IMR-90 (cell line): ENCODE measurements around the gene JADE3. TPM values are rescaled to one million over a fixed set of nuclear protein-coding genes. Genes with fewer than 3 reads are reported as not detected.

Experiments used
- ATAC-seq: fragments of 200-7000 bp; cut with Tn5 transposase; 2 replicates; pipeline ENCODE4 v1.9.1; 2020; ENCODE audit warnings: low read depth, mild to moderate bottlenecking, moderate library complexity
- BruUV-seq: library from RNA; stranded (reverse); fragments of 400-500 nt; replicated peaks from 2 replicates; lab custom pipeline; 2021; lab: Mats Ljungman, UMichigan
- CTCF ChIA-PET: fragments of 300-600 bp; formaldehyde crosslinking; extraction: SDS; loops from one replicate; lab custom pipeline; 2021; ENCODE audit warnings: antibody characterized with exemption; lab: Yijun Ruan, JAX
- POLR2A ChIA-PET: fragments of 300-600 bp; sonication (Branson Sonifier 250); formaldehyde crosslinking; loops from one replicate; lab custom pipeline; 2022; ENCODE audit warnings: antibody characterized with exemption; ENCODE audit not compliant: unreplicated experiment; lab: Charles Lee
- DNase-seq: peaks from one replicate; pipeline ENCODE4 v3.0.0; 2013
- H2AFZ ChIP-seq: replicated peaks from 2 replicates; pipeline ENCODE3; 2013; ENCODE audit warnings: low read length, mild to moderate bottlenecking; ENCODE audit not compliant: poor library complexity
- H2AK5ac ChIP-seq: 2 replicates; pipeline ENCODE4 v1.6.1; 2013; ENCODE audit warnings: low read depth, low read length, inconsistent platforms
- H2AK9ac ChIP-seq: replicated peaks from 2 replicates; pipeline ENCODE3; 2013; ENCODE audit warnings: mild to moderate bottlenecking, low read depth, low read length, moderate library complexity; ENCODE audit not compliant: poor library complexity
- H2BK120ac ChIP-seq: 2 replicates; pipeline ENCODE4 v1.6.1; 2013; ENCODE audit warnings: low read depth, low read length, inconsistent platforms
- H2BK15ac ChIP-seq: 3 replicates; pipeline ENCODE4 v1.6.1; 2013; ENCODE audit warnings: low read depth, low read length, inconsistent platforms
- H2BK20ac ChIP-seq: 2 replicates; pipeline ENCODE4 v1.6.1; 2013; ENCODE audit warnings: low read depth, mild to moderate bottlenecking, inconsistent platforms, low read length, moderate library complexity
- H2BK5ac ChIP-seq: 2 replicates; pipeline ENCODE4 v1.6.1; 2013; ENCODE audit warnings: mild to moderate bottlenecking, low read depth, low read length, inconsistent platforms; ENCODE audit not compliant: poor library complexity, severe bottlenecking
- H3K14ac ChIP-seq: replicated peaks from 2 replicates; pipeline ENCODE4 v1.6.1; 2013; ENCODE audit warnings: low read depth, low read length, inconsistent platforms
- H3K18ac ChIP-seq: 2 replicates; pipeline ENCODE4 v1.6.1; 2013; ENCODE audit warnings: low read depth, low read length, control low read depth
- H3K23ac ChIP-seq: 2 replicates; pipeline ENCODE4 v1.6.1; 2013; ENCODE audit warnings: low read depth, low read length, inconsistent platforms
- H3K27ac ChIP-seq: 2 replicates; pipeline ENCODE4 v1.5.1; 2013; ENCODE audit warnings: mild to moderate bottlenecking, control low read depth, low read length; ENCODE audit not compliant: insufficient read depth
- H3K27me3 ChIP-seq: 2 replicates; pipeline ENCODE4 v1.6.1; 2013; ENCODE audit warnings: low read length; ENCODE audit not compliant: control insufficient read depth, insufficient read depth
- H3K36me3 ChIP-seq: 2 replicates; pipeline ENCODE4 v1.6.1; 2013; ENCODE audit warnings: low read length, mixed read lengths; ENCODE audit not compliant: control insufficient read depth, insufficient read depth
- H3K4ac ChIP-seq: 2 replicates; pipeline ENCODE4 v1.6.1; 2013; ENCODE audit warnings: low read depth, low read length, inconsistent platforms
- H3K4me1 ChIP-seq: 2 replicates; pipeline ENCODE4 v1.6.1; 2013; ENCODE audit warnings: low read length, mixed read lengths; ENCODE audit not compliant: control insufficient read depth, insufficient read depth
- H3K4me2 ChIP-seq: 2 replicates; pipeline ENCODE4 v1.6.1; 2013; ENCODE audit warnings: low read depth, mild to moderate bottlenecking, control low read depth, low read length, moderate library complexity
- H3K4me3 ChIP-seq: 2 replicates; pipeline ENCODE4 v1.5.1; 2013; ENCODE audit warnings: low read depth, mild to moderate bottlenecking, control low read depth, low read length, moderate library complexity; ENCODE audit not compliant: insufficient read depth
- H3K56ac ChIP-seq: 2 replicates; pipeline ENCODE4 v1.6.1; 2013; ENCODE audit warnings: low read length, inconsistent platforms; ENCODE audit not compliant: insufficient read depth; ENCODE audit errors: extremely low read depth
- H3K79me1 ChIP-seq, 2 experiments: 2 replicates each; pipeline ENCODE4 v1.6.1; 2013; ENCODE audit warnings: low read length in 2 of 2, inconsistent platforms in 1 of 2, low read depth in 1 of 2
- H3K9ac ChIP-seq: 2 replicates; pipeline ENCODE4 v1.6.1; 2013; ENCODE audit warnings: low read depth, low read length, control low read depth
- H3K9me1 ChIP-seq: 2 replicates; pipeline ENCODE4 v1.6.1; 2013; ENCODE audit warnings: low read length, inconsistent platforms; ENCODE audit not compliant: insufficient read depth
- H3K9me3 ChIP-seq: 2 replicates; pipeline ENCODE4 v1.6.1; 2013; ENCODE audit warnings: low read length; ENCODE audit not compliant: control insufficient read depth, insufficient read depth
- H4K20me1 ChIP-seq: 2 replicates; pipeline ENCODE4 v1.6.1; 2013; ENCODE audit warnings: low read length, inconsistent platforms; ENCODE audit not compliant: insufficient read depth
- H4K5ac ChIP-seq: 2 replicates; pipeline ENCODE4 v1.6.1; 2013; ENCODE audit warnings: mild to moderate bottlenecking, low read depth, low read length, control low read depth
- H4K8ac ChIP-seq, 2 experiments: 2 replicates each; pipeline ENCODE4 v1.6.1; 2013; ENCODE audit warnings: low read depth in 2 of 2, low read length in 2 of 2, control low read depth in 1 of 2, inconsistent platforms in 1 of 2
- H4K91ac ChIP-seq: 2 replicates; pipeline ENCODE4 v1.6.1; 2013; ENCODE audit warnings: low read depth, low read length, inconsistent platforms; ENCODE audit not compliant: insufficient read depth
- BHLHE40 ChIP-seq: fragments of 150-350 bp; IDR thresholded peaks from 2 replicates; pipeline ENCODE4 v1.6.1; 2016; ENCODE audit warnings: mild to moderate bottlenecking, low read depth, low read length
- CEBPB ChIP-seq: IDR thresholded peaks from 2 replicates; pipeline ENCODE4 v1.6.1; 2012; ENCODE audit warnings: low read depth, low read length, improper control_type of control experiment
- CHD1 ChIP-seq: IDR thresholded peaks from 2 replicates; pipeline ENCODE4 v1.6.1; 2012; ENCODE audit warnings: low read depth, low read length, improper control_type of control experiment
- ELK1 ChIP-seq: fragments of 150-350 bp; IDR thresholded peaks from 2 replicates; pipeline ENCODE4 v1.6.1; 2016; ENCODE audit warnings: low read depth, mild to moderate bottlenecking, low read length, moderate library complexity, borderline replicate concordance
- FOS ChIP-seq: fragments of 150-350 bp; IDR thresholded peaks from 2 replicates; pipeline ENCODE4 v1.6.1; 2016; ENCODE audit warnings: low read depth, low read length
- MAFK ChIP-seq: IDR thresholded peaks from 2 replicates; pipeline ENCODE4 v1.6.1; 2012; ENCODE audit warnings: low read depth, low read length, improper control_type of control experiment
- MAZ ChIP-seq: IDR thresholded peaks from 2 replicates; pipeline ENCODE4 v1.6.1; 2012; ENCODE audit warnings: low read depth, mild to moderate bottlenecking, low read length, improper control_type of control experiment, moderate library complexity, borderline replicate concordance
- MXI1 ChIP-seq: IDR thresholded peaks from 2 replicates; pipeline ENCODE4 v1.6.1; 2012; ENCODE audit warnings: low read depth, mild to moderate bottlenecking, low read length, moderate library complexity, borderline replicate concordance
- NFE2L2 ChIP-seq: fragments of 150-350 bp; IDR thresholded peaks from 2 replicates; pipeline ENCODE4 v1.6.1; 2016; ENCODE audit warnings: low read depth, mild to moderate bottlenecking, low read length
- POLR2A ChIP-seq: IDR thresholded peaks from 2 replicates; pipeline ENCODE4 v1.6.1; 2012; ENCODE audit warnings: mild to moderate bottlenecking, low read depth, low read length
- RAD21 ChIP-seq: IDR thresholded peaks from 2 replicates; pipeline ENCODE4 v1.6.1; 2012; ENCODE audit warnings: low read length, improper control_type of control experiment
- RCOR1 ChIP-seq: IDR thresholded peaks from 2 replicates; pipeline ENCODE4 v1.6.1; 2012; ENCODE audit warnings: mild to moderate bottlenecking, low read length, improper control_type of control experiment; ENCODE audit not compliant: insufficient replicate concordance
- RFX5 ChIP-seq: IDR thresholded peaks from 2 replicates; pipeline ENCODE4 v1.8.0; 2012; ENCODE audit warnings: low read depth, mild to moderate bottlenecking, low read length, moderate library complexity
- SMC3 ChIP-seq: fragments of 150-350 bp; IDR thresholded peaks from 2 replicates; pipeline ENCODE4 v1.6.1; 2016; ENCODE audit warnings: low read depth, mild to moderate bottlenecking, antibody characterized with exemption, low read length, moderate library complexity
- USF2 ChIP-seq: fragments of 150-350 bp; IDR thresholded peaks from 2 replicates; pipeline ENCODE4 v1.6.1; 2017; ENCODE audit warnings: mild to moderate bottlenecking, antibody characterized with exemption, low read length, low read depth
- WGBS, 2 experiments: methylation state at CpG; one replicate each; pipeline versions ENCODE4 v1.1.5 to v1.1.7; 2013; ENCODE audit warnings: missing lambda C conversion rate in 2 of 2; ENCODE audit not compliant: insufficient read length in 1 of 2; ENCODE audit errors: extremely low coverage in 2 of 2; 5-methylcytosine and 5-hydroxymethylcytosine counted together
- dilution Hi-C: fragments of 300-500 bp; cut with HindIII; formaldehyde crosslinking; loops from one replicate; pipeline ENCODE4 v1.14.3; 2018; ENCODE audit warnings: low sequenced_read_pairs; ENCODE audit not compliant: unreplicated experiment
- in situ Hi-C: fragments of 300-500 bp; cut with MboI; formaldehyde crosslinking; loops from 3 replicates; pipeline ENCODE4 v1.14.3; 2019; ENCODE audit warnings: low sequenced_read_pairs, inconsistent platforms, mixed read lengths
- intact Hi-C: fragments of 100-400 bp; cut with micrococcal nuclease; formaldehyde crosslinking; loops from 2 replicates; pipeline ENCODE4 v1.10.0; 2022
- polyA plus RNA-seq, 3 experiments: library from polyadenylated mRNA; depleted of rRNA; stranded (reverse); fragments of >200 nt; gene quantifications; 2 replicates each; pipeline ENCODE4 v1.2.3, GENCODE V29; 2012; ENCODE audit warnings: low replicate concordance in 1 of 3
- total RNA-seq: library from RNA; depleted of rRNA; stranded (reverse); fragments of >200 nt; gene quantifications from 2 replicates; pipeline ENCODE4 v1.2.3, GENCODE V29; 2012
- TF ChIP-seq, protein P1 (sequence below): conservative IDR thresholded peaks from 2 replicates; pipeline ENCODE4 v1.5.1; 2012; ENCODE audit warnings: mild to moderate bottlenecking, low read depth, low read length, improper control_type of control experiment

JADE3 gene
- total and polyA plus RNA-seq, 2 of the 4 experiments (the other 2 are of a cell fraction), result 2.1 to 4.7 TPM

DNA sequence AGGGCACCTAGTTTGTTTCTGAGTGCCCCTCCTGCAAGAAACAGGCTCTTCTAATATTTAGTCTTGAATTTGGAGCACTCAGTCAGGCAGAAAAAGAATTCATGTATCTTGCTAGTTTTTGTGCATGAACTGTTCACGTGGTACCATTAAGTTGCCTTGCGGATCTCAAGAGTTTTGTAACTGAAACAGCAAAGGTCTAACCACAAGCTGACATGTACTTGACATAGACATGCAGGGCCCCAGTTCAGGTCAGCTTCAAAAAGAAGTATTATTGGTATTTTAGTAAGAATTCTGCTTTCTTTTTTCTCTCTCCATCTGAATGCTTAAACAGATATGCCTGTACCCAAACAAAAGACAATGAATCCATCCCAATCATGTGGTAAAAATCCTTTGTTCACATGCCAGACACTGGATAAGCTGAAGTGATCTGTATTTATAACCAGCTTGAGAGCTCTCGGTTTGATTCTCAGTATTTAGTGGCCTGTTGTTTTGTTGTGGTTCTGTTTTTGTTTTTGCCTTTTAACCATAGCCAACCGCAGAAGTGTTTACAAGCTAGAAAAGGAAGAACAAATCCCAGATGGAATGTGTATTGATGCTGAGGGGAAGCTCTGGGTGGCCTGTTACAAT lies 179.0 kb downstream of the JADE3 start:
- 0 out of 2 replicates have a peak, but pooled peaks have one; percentile 14 for ATAC-seq
- Histone ChIP-seq H2AK9ac (no peak overlapping the region), H2BK120ac (no peak overlapping the region), H3K9me1 (no peaks in the 10 kb centered on the region), H2AK5ac (no peak overlapping the region), H2BK15ac (no peak overlapping the region), H3K4me3 (no peak overlapping the region), H3K18ac (no peak overlapping the region), H3K4me2 (no peak overlapping the region), H4K5ac (no peak overlapping the region), H3K9me3 (no peaks in the 10 kb centered on the region), H2AFZ (no peak overlapping the region), H3K79me1 (no peaks in the 10 kb centered on the region), H4K91ac (no peak overlapping the region), H3K9ac (no peak overlapping the region), H3K56ac (no peak overlapping the region), H3K27me3 (peaks cover 8% of the 10 kb centered on the region), H3K23ac (no peak overlapping the region), H3K14ac (no peak overlapping the region), H4K20me1 (no peaks in the 10 kb centered on the region), H3K27ac (no peak overlapping the region), H2BK20ac (no peak overlapping the region), H3K36me3 (no peaks in the 10 kb centered on the region), H4K8ac (no peak overlapping the region), H3K4me1 (no peaks in the 10 kb centered on the region), H2BK5ac (no peak overlapping the region), H3K4ac (no peak overlapping the region)
- 34% methylated on average over 2 of the region's 4 CpGs; no CpG with 5 or more reads in 1 of the 2 experiments for WGBS, 2 experiments
- no TSS peak for BruUV-seq
- dilution Hi-C loops, result no loop called here
- in situ Hi-C loops, result no loop called here
- peak; percentile 18 for DNase-seq
- intact Hi-C loops, result loop anchor here (5.0 to 10.0 kb wide), 3 partner anchors 59 to 536 kb away; partner anchors contain the start of gene SLC9A7
- TF ChIP-seq MAZ (no peak), CHD1 (no peak), BHLHE40 (no peak), POLR2A (no peak), CEBPB (no peak), MXI1 (no peak), RCOR1 (no peak), FOS (no peak), MAFK (no peak), SMC3 (no peak), RAD21 (no peak), RFX5 (no peak), USF2 (no peak), ELK1 (no peak), NFE2L2 (no peak)
- TF ChIP-seq, protein P1, sequence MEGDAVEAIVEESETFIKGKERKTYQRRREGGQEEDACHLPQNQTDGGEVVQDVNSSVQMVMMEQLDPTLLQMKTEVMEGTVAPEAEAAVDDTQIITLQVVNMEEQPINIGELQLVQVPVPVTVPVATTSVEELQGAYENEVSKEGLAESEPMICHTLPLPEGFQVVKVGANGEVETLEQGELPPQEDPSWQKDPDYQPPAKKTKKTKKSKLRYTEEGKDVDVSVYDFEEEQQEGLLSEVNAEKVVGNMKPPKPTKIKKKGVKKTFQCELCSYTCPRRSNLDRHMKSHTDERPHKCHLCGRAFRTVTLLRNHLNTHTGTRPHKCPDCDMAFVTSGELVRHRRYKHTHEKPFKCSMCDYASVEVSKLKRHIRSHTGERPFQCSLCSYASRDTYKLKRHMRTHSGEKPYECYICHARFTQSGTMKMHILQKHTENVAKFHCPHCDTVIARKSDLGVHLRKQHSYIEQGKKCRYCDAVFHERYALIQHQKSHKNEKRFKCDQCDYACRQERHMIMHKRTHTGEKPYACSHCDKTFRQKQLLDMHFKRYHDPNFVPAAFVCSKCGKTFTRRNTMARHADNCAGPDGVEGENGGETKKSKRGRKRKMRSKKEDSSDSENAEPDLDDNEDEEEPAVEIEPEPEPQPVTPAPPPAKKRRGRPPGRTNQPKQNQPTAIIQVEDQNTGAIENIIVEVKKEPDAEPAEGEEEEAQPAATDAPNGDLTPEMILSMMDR, result no peak
- ChIA-PET CTCF (no interaction called here), POLR2A (no interaction called here)
